Neural cell (in vitro differentiated cells): ENCODE results near the gene EVI2A. TPM values are rescaled to one million over a fixed set of nuclear protein-coding genes. Genes with fewer than 3 reads are reported as not detected.
"Not testable (repeated sequence)": the region's sequence is repeated elsewhere in the genome, so short reads cannot be mapped to it uniquely, and the experiment has no call there.

Source experiments
- H2AFZ ChIP-seq: fragments of 200-600, 300-800 bp; sonication (generic), shearing (Covaris generic); 2 replicates; pipeline ENCODE4 v1.6.0; 2014; ENCODE audit warnings: low read depth, mild to moderate bottlenecking, antibody characterized with exemption, low read length, moderate library complexity
- H3F3A ChIP-seq: fragments of 200-600 bp; shearing (Covaris generic); 2 replicates; pipeline ENCODE4 v1.6.1; 2016; ENCODE audit warnings: mild to moderate bottlenecking, moderate library complexity, mixed read lengths, antibody characterized with exemption, low read length; ENCODE audit not compliant: insufficient read depth, poor library complexity, severe bottlenecking
- H3K27ac ChIP-seq: fragments of 200-600, 300-800 bp; sonication (generic), shearing (Covaris generic); 2 replicates; pipeline ENCODE4 v1.5.1; 2014; ENCODE audit warnings: mild to moderate bottlenecking, low read length, moderate library complexity
- H3K27me3 ChIP-seq: fragments of 300-800, 200-600 bp; sonication (generic), shearing (Covaris generic); 2 replicates; pipeline ENCODE4 v1.6.0; 2014; ENCODE audit warnings: mild to moderate bottlenecking, low read depth, low read length, moderate library complexity; ENCODE audit not compliant: insufficient read depth
- H3K36me3 ChIP-seq: fragments of 300-800, 200-600 bp; sonication (generic), shearing (Covaris generic); 2 replicates; pipeline ENCODE4 v1.5.1; 2014; ENCODE audit warnings: mild to moderate bottlenecking, antibody characterized with exemption, low read length, moderate library complexity; ENCODE audit not compliant: insufficient read depth
- H3K4me2 ChIP-seq: fragments of 300-800, 200-600 bp; sonication (generic), shearing (Covaris generic); 2 replicates; pipeline ENCODE4 v1.6.0; 2014; ENCODE audit warnings: mild to moderate bottlenecking, low read length
- H3K4me3 ChIP-seq: fragments of 300-800, 200-600 bp; sonication (generic), shearing (Covaris generic); 2 replicates; pipeline ENCODE4 v1.5.1; 2014; ENCODE audit warnings: mild to moderate bottlenecking, low read length, moderate library complexity
- H3K79me2 ChIP-seq: fragments of 200-600 bp; shearing (Covaris generic); replicated peaks from 2 replicates; pipeline ENCODE4 v1.6.0; 2014; ENCODE audit warnings: mild to moderate bottlenecking, low read length, moderate library complexity; ENCODE audit not compliant: insufficient read depth
- H3K9ac ChIP-seq: fragments of 300-800, 200-600 bp; sonication (generic), shearing (Covaris generic); 2 replicates; pipeline ENCODE4 v1.6.1; 2016; ENCODE audit warnings: mild to moderate bottlenecking, low read length, mixed read lengths
- H3K9me2 ChIP-seq: fragments of 200-600 bp; shearing (Covaris generic); 2 replicates; pipeline ENCODE4 v1.6.1; 2016; ENCODE audit warnings: mild to moderate bottlenecking, low read length, mixed read lengths; ENCODE audit not compliant: insufficient read depth
- H3K9me3 ChIP-seq: fragments of 200-600, 300-800 bp; sonication (generic), shearing (Covaris generic); 2 replicates; pipeline ENCODE4 v1.6.1; 2016; ENCODE audit warnings: mild to moderate bottlenecking, mixed run types, low read length, moderate library complexity, mixed read lengths
- H4K20me1 ChIP-seq: fragments of 200-600 bp; shearing (Covaris generic); 2 replicates; pipeline ENCODE4 v1.6.1; 2016; ENCODE audit warnings: mild to moderate bottlenecking, mixed run types; ENCODE audit not compliant: insufficient read depth
- EP300 ChIP-seq: fragments of 450-650 bp; conservative IDR thresholded peaks from 2 replicates; pipeline ENCODE4 v1.6.1; 2014; ENCODE audit warnings: antibody characterized with exemption, mild to moderate bottlenecking, moderate library complexity; ENCODE audit not compliant: poor library complexity, severe bottlenecking
- EZH2 ChIP-seq: fragments of 200-600, 300-800 bp; shearing (Covaris generic), sonication (generic); IDR thresholded peaks from 2 replicates; pipeline ENCODE4 v1.6.1; 2014; ENCODE audit warnings: antibody characterized with exemption, low read length, borderline replicate concordance, mild to moderate bottlenecking; ENCODE audit not compliant: insufficient read depth, poor library complexity, severe bottlenecking
- MXI1 ChIP-seq: fragments of 450-650 bp; conservative IDR thresholded peaks from 2 replicates; pipeline ENCODE4 v1.6.1; 2014; ENCODE audit warnings: antibody characterized with exemption, mild to moderate bottlenecking; ENCODE audit not compliant: poor library complexity, severe bottlenecking
- POLR2AphosphoS5 ChIP-seq: IDR thresholded peaks from 2 replicates; pipeline ENCODE4 v1.6.1; 2012
- RAD21 ChIP-seq: fragments of 450-650 bp; conservative IDR thresholded peaks from 2 replicates; pipeline ENCODE4 v1.6.1; 2014; ENCODE audit warnings: antibody characterized with exemption, mild to moderate bottlenecking, moderate library complexity
- SMC3 ChIP-seq: fragments of 450-650 bp; conservative IDR thresholded peaks from 2 replicates; pipeline ENCODE4 v1.6.1; 2014; ENCODE audit warnings: antibody characterized with exemption, mild to moderate bottlenecking, moderate library complexity; ENCODE audit not compliant: poor library complexity
- TAF1 ChIP-seq: IDR thresholded peaks from 2 replicates; pipeline ENCODE4 v1.6.1; 2012; ENCODE audit warnings: low read depth
- polyA plus RNA-seq: library from polyadenylated mRNA; depleted of rRNA; stranded (reverse); fragments of >200 nt; gene quantifications from 2 replicates; pipeline ENCODE4 v1.2.3, GENCODE V29; 2014
- TF ChIP-seq, protein P1 (sequence below): fragments of 450-650 bp; IDR thresholded peaks from 2 replicates; pipeline ENCODE4 v1.5.1; 2014; ENCODE audit warnings: antibody characterized with exemption, mild to moderate bottlenecking, moderate library complexity; ENCODE audit not compliant: poor library complexity, severe bottlenecking
- TF ChIP-seq, protein P2 (sequence below): IDR thresholded peaks from 2 replicates; pipeline ENCODE4 v1.6.1; 2012; ENCODE audit warnings: borderline replicate concordance

The EVI2A gene
- polyA plus RNA-seq, 1 donor from 2014 or later = not detected

DNA sequence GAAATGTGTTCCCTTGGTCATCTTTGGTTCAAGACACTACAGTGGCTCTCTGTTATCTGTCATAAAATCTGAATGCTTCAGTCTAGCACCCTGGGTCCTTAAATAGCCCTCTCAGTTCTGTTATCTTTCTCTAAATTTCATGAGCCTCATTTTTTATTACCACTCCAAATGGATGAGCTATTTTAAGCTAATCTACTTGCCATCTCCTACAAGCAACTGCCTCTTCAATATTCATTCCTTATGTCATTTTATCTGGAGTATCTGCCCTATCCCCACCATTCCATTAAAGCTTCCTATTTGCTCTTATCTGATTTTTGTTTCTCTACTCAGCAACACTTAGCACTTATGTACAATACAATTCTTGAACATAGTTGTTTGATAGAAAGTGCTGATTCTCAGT, 28.0 kb upstream of the EVI2A start:
- TF ChIP-seq SMC3 = no peak
- TF ChIP-seq EZH2 = no peak
- TF ChIP-seq, protein P1, sequence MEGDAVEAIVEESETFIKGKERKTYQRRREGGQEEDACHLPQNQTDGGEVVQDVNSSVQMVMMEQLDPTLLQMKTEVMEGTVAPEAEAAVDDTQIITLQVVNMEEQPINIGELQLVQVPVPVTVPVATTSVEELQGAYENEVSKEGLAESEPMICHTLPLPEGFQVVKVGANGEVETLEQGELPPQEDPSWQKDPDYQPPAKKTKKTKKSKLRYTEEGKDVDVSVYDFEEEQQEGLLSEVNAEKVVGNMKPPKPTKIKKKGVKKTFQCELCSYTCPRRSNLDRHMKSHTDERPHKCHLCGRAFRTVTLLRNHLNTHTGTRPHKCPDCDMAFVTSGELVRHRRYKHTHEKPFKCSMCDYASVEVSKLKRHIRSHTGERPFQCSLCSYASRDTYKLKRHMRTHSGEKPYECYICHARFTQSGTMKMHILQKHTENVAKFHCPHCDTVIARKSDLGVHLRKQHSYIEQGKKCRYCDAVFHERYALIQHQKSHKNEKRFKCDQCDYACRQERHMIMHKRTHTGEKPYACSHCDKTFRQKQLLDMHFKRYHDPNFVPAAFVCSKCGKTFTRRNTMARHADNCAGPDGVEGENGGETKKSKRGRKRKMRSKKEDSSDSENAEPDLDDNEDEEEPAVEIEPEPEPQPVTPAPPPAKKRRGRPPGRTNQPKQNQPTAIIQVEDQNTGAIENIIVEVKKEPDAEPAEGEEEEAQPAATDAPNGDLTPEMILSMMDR = no peak
- TF ChIP-seq MXI1 = no peak
- no peak for TF ChIP-seq TAF1
- TF ChIP-seq RAD21 = no peak
- TF ChIP-seq, protein P2, sequence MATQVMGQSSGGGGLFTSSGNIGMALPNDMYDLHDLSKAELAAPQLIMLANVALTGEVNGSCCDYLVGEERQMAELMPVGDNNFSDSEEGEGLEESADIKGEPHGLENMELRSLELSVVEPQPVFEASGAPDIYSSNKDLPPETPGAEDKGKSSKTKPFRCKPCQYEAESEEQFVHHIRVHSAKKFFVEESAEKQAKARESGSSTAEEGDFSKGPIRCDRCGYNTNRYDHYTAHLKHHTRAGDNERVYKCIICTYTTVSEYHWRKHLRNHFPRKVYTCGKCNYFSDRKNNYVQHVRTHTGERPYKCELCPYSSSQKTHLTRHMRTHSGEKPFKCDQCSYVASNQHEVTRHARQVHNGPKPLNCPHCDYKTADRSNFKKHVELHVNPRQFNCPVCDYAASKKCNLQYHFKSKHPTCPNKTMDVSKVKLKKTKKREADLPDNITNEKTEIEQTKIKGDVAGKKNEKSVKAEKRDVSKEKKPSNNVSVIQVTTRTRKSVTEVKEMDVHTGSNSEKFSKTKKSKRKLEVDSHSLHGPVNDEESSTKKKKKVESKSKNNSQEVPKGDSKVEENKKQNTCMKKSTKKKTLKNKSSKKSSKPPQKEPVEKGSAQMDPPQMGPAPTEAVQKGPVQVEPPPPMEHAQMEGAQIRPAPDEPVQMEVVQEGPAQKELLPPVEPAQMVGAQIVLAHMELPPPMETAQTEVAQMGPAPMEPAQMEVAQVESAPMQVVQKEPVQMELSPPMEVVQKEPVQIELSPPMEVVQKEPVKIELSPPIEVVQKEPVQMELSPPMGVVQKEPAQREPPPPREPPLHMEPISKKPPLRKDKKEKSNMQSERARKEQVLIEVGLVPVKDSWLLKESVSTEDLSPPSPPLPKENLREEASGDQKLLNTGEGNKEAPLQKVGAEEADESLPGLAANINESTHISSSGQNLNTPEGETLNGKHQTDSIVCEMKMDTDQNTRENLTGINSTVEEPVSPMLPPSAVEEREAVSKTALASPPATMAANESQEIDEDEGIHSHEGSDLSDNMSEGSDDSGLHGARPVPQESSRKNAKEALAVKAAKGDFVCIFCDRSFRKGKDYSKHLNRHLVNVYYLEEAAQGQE = no peak
- no peak for TF ChIP-seq EP300
- TF ChIP-seq POLR2AphosphoS5 = no peak
- Histone ChIP-seq H2AFZ (no peak overlapping the region), H3K79me2 (no peaks in the 10 kb centered on the region), H3K4me3 (no peak overlapping the region), H3K9ac (no peak overlapping the region), H3K4me2 (no peak overlapping the region), H3K27ac (no peak overlapping the region), H3K9me3 (no peaks in the 10 kb centered on the region), H3K27me3 (no peaks in the 10 kb centered on the region), H4K20me1 (no peaks in the 10 kb centered on the region), H3F3A (no peaks in the 10 kb centered on the region), H3K9me2 (no peaks in the 10 kb centered on the region), H3K36me3 (peaks cover 4% of the 10 kb centered on the region)

DNA sequence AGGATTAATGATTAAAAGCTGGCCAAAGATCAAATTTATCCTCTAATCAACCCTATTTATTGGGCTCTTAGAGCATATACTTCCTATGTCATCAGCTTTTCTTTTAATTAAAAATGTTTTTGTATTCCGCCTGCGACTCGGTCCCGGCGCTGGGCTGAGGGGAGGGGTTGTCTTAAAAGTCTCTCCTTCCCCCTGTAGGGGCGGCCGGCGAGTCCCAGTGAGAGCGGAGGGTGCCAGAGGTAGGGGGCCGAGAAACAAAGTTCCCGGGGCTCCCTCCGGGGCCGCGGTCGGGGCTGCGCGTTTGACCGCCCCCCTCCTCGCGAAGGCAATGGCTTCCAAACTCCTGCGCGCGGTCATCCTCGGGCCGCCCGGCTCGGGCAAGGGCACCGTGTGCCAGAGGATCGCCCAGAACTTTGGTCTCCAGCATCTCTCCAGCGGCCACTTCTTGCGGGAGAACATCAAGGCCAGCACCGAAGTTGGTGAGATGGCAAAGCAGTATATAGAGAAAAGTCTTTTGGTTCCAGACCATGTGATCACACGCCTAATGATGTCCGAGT, 23.8 kb upstream of the EVI2A start:
- H3K4me2 ChIP-seq, H3K79me2 ChIP-seq, H3K27me3 ChIP-seq, H3K36me3 ChIP-seq, H4K20me1 ChIP-seq, H3K4me3 ChIP-seq, H3K9me3 ChIP-seq, H3K9me2 ChIP-seq, H3K27ac ChIP-seq, H3F3A ChIP-seq, H2AFZ ChIP-seq, H3K9ac ChIP-seq: not testable (repeated sequence)
